Neural cell (in vitro differentiated cells): ENCODE measurements around the gene FAM193B. TPM values are rescaled to one million over a fixed set of nuclear protein-coding genes. Genes with fewer than 3 reads are reported as not detected.

Experiments used
- H2AFZ ChIP-seq: fragments of 200-600, 300-800 bp; sonication (generic), shearing (Covaris generic); 2 replicates; pipeline ENCODE4 v1.6.0; 2014; ENCODE audit warnings: low read depth, mild to moderate bottlenecking, antibody characterized with exemption, low read length, moderate library complexity
- H3F3A ChIP-seq: fragments of 200-600 bp; shearing (Covaris generic); 2 replicates; pipeline ENCODE4 v1.6.1; 2016; ENCODE audit warnings: mild to moderate bottlenecking, moderate library complexity, mixed read lengths, antibody characterized with exemption, low read length; ENCODE audit not compliant: insufficient read depth, poor library complexity, severe bottlenecking
- H3K27ac ChIP-seq: fragments of 200-600, 300-800 bp; sonication (generic), shearing (Covaris generic); 2 replicates; pipeline ENCODE4 v1.5.1; 2014; ENCODE audit warnings: mild to moderate bottlenecking, low read length, moderate library complexity
- H3K27me3 ChIP-seq: fragments of 300-800, 200-600 bp; sonication (generic), shearing (Covaris generic); 2 replicates; pipeline ENCODE4 v1.6.0; 2014; ENCODE audit warnings: mild to moderate bottlenecking, low read depth, low read length, moderate library complexity; ENCODE audit not compliant: insufficient read depth
- H3K36me3 ChIP-seq: fragments of 300-800, 200-600 bp; sonication (generic), shearing (Covaris generic); 2 replicates; pipeline ENCODE4 v1.5.1; 2014; ENCODE audit warnings: mild to moderate bottlenecking, antibody characterized with exemption, low read length, moderate library complexity; ENCODE audit not compliant: insufficient read depth
- H3K4me2 ChIP-seq: fragments of 300-800, 200-600 bp; sonication (generic), shearing (Covaris generic); 2 replicates; pipeline ENCODE4 v1.6.0; 2014; ENCODE audit warnings: mild to moderate bottlenecking, low read length
- H3K4me3 ChIP-seq: fragments of 300-800, 200-600 bp; sonication (generic), shearing (Covaris generic); 2 replicates; pipeline ENCODE4 v1.5.1; 2014; ENCODE audit warnings: mild to moderate bottlenecking, low read length, moderate library complexity
- H3K79me2 ChIP-seq: fragments of 200-600 bp; shearing (Covaris generic); replicated peaks from 2 replicates; pipeline ENCODE4 v1.6.0; 2014; ENCODE audit warnings: mild to moderate bottlenecking, low read length, moderate library complexity; ENCODE audit not compliant: insufficient read depth
- H3K9ac ChIP-seq: fragments of 300-800, 200-600 bp; sonication (generic), shearing (Covaris generic); 2 replicates; pipeline ENCODE4 v1.6.1; 2016; ENCODE audit warnings: mild to moderate bottlenecking, low read length, mixed read lengths
- H3K9me2 ChIP-seq: fragments of 200-600 bp; shearing (Covaris generic); 2 replicates; pipeline ENCODE4 v1.6.1; 2016; ENCODE audit warnings: mild to moderate bottlenecking, low read length, mixed read lengths; ENCODE audit not compliant: insufficient read depth
- H3K9me3 ChIP-seq: fragments of 200-600, 300-800 bp; sonication (generic), shearing (Covaris generic); 2 replicates; pipeline ENCODE4 v1.6.1; 2016; ENCODE audit warnings: mild to moderate bottlenecking, mixed run types, low read length, moderate library complexity, mixed read lengths
- H4K20me1 ChIP-seq: fragments of 200-600 bp; shearing (Covaris generic); 2 replicates; pipeline ENCODE4 v1.6.1; 2016; ENCODE audit warnings: mild to moderate bottlenecking, mixed run types; ENCODE audit not compliant: insufficient read depth
- EP300 ChIP-seq: fragments of 450-650 bp; conservative IDR thresholded peaks from 2 replicates; pipeline ENCODE4 v1.6.1; 2014; ENCODE audit warnings: antibody characterized with exemption, mild to moderate bottlenecking, moderate library complexity; ENCODE audit not compliant: poor library complexity, severe bottlenecking
- EZH2 ChIP-seq: fragments of 200-600, 300-800 bp; shearing (Covaris generic), sonication (generic); IDR thresholded peaks from 2 replicates; pipeline ENCODE4 v1.6.1; 2014; ENCODE audit warnings: antibody characterized with exemption, low read length, borderline replicate concordance, mild to moderate bottlenecking; ENCODE audit not compliant: insufficient read depth, poor library complexity, severe bottlenecking
- MXI1 ChIP-seq: fragments of 450-650 bp; conservative IDR thresholded peaks from 2 replicates; pipeline ENCODE4 v1.6.1; 2014; ENCODE audit warnings: antibody characterized with exemption, mild to moderate bottlenecking; ENCODE audit not compliant: poor library complexity, severe bottlenecking
- POLR2AphosphoS5 ChIP-seq: IDR thresholded peaks from 2 replicates; pipeline ENCODE4 v1.6.1; 2012
- RAD21 ChIP-seq: fragments of 450-650 bp; conservative IDR thresholded peaks from 2 replicates; pipeline ENCODE4 v1.6.1; 2014; ENCODE audit warnings: antibody characterized with exemption, mild to moderate bottlenecking, moderate library complexity
- SMC3 ChIP-seq: fragments of 450-650 bp; conservative IDR thresholded peaks from 2 replicates; pipeline ENCODE4 v1.6.1; 2014; ENCODE audit warnings: antibody characterized with exemption, mild to moderate bottlenecking, moderate library complexity; ENCODE audit not compliant: poor library complexity
- TAF1 ChIP-seq: IDR thresholded peaks from 2 replicates; pipeline ENCODE4 v1.6.1; 2012; ENCODE audit warnings: low read depth
- polyA plus RNA-seq: library from polyadenylated mRNA; depleted of rRNA; stranded (reverse); fragments of >200 nt; gene quantifications from 2 replicates; pipeline ENCODE4 v1.2.3, GENCODE V29; 2014
- TF ChIP-seq, protein P1 (sequence below): fragments of 450-650 bp; IDR thresholded peaks from 2 replicates; pipeline ENCODE4 v1.5.1; 2014; ENCODE audit warnings: antibody characterized with exemption, mild to moderate bottlenecking, moderate library complexity; ENCODE audit not compliant: poor library complexity, severe bottlenecking
- TF ChIP-seq, protein P2 (sequence below): IDR thresholded peaks from 2 replicates; pipeline ENCODE4 v1.6.1; 2012; ENCODE audit warnings: borderline replicate concordance

Gene FAM193B
- polyA plus RNA-seq, 1 donor from 2014 or later, result 79.2 TPM

DNA sequence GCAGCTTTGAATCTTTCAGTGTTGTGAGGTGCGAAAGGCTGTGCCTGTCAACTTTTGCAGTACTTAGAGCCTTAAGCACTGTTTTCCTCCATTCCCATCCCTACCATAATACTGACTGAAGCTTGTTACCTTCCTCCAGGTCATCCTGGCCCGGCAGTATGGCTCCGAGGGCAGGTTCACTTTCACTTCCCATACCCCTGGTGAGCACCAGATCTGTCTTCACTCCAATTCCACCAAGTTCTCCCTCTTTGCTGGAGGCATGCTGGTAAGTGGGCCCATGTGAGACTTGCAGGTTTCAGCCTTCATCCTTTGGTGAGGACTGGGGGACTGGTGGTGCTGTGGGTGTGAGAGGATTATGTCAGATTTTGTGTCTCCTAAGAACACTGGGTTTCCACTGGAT lies 39.1 kb upstream of the FAM193B start:
- Histone ChIP-seq H3K36me3 (peaks cover 8% of the 10 kb centered on the region), H3K79me2 (peaks cover 11% of the 10 kb centered on the region), H2AFZ (no peak overlapping the region), H3K9me3 (no peaks in the 10 kb centered on the region), H3K4me2 (no peak overlapping the region), H3K27me3 (peaks cover 18% of the 10 kb centered on the region), H3K9me2 (no peaks in the 10 kb centered on the region), H3F3A (no peaks in the 10 kb centered on the region), H3K4me3 (peak overlapping the region; percentile 79), H4K20me1 (no peaks in the 10 kb centered on the region), H3K27ac (no peak overlapping the region), H3K9ac (no peak overlapping the region)
- TF ChIP-seq RAD21 (no peak), POLR2AphosphoS5 (no peak), EZH2 (no peak), EP300 (no peak), SMC3 (no peak), TAF1 (no peak), MXI1 (no peak)
- TF ChIP-seq, protein P1, sequence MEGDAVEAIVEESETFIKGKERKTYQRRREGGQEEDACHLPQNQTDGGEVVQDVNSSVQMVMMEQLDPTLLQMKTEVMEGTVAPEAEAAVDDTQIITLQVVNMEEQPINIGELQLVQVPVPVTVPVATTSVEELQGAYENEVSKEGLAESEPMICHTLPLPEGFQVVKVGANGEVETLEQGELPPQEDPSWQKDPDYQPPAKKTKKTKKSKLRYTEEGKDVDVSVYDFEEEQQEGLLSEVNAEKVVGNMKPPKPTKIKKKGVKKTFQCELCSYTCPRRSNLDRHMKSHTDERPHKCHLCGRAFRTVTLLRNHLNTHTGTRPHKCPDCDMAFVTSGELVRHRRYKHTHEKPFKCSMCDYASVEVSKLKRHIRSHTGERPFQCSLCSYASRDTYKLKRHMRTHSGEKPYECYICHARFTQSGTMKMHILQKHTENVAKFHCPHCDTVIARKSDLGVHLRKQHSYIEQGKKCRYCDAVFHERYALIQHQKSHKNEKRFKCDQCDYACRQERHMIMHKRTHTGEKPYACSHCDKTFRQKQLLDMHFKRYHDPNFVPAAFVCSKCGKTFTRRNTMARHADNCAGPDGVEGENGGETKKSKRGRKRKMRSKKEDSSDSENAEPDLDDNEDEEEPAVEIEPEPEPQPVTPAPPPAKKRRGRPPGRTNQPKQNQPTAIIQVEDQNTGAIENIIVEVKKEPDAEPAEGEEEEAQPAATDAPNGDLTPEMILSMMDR, result no peak
- TF ChIP-seq, protein P2, sequence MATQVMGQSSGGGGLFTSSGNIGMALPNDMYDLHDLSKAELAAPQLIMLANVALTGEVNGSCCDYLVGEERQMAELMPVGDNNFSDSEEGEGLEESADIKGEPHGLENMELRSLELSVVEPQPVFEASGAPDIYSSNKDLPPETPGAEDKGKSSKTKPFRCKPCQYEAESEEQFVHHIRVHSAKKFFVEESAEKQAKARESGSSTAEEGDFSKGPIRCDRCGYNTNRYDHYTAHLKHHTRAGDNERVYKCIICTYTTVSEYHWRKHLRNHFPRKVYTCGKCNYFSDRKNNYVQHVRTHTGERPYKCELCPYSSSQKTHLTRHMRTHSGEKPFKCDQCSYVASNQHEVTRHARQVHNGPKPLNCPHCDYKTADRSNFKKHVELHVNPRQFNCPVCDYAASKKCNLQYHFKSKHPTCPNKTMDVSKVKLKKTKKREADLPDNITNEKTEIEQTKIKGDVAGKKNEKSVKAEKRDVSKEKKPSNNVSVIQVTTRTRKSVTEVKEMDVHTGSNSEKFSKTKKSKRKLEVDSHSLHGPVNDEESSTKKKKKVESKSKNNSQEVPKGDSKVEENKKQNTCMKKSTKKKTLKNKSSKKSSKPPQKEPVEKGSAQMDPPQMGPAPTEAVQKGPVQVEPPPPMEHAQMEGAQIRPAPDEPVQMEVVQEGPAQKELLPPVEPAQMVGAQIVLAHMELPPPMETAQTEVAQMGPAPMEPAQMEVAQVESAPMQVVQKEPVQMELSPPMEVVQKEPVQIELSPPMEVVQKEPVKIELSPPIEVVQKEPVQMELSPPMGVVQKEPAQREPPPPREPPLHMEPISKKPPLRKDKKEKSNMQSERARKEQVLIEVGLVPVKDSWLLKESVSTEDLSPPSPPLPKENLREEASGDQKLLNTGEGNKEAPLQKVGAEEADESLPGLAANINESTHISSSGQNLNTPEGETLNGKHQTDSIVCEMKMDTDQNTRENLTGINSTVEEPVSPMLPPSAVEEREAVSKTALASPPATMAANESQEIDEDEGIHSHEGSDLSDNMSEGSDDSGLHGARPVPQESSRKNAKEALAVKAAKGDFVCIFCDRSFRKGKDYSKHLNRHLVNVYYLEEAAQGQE, result no peak

DNA sequence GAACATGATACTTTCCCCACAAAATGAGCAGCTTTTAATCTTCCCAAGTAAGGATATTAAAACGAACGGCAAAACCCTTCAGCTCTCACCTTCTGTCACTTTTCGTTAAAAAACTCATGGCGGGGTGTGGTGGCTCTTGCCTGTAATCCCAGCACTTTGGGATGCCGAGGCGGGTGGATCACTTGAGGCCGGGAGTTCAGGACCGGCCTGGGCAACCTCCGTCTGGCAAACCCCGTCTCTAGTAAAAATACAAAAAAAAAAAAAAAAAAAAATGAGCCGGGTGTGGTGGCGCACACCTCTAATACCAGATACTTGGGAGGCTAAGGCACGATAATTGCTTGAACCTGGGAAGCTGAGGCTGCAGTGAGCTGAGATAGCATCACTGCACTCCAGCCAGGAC lies 38.5 kb upstream of the FAM193B start:
- peak overlapping the region; percentile 82 for H3K4me2 ChIP-seq
- no peaks in the 10 kb centered on the region for H3F3A ChIP-seq
- H3K27ac ChIP-seq, result no peak overlapping the region
- no peaks in the 10 kb centered on the region for H3K9me3 ChIP-seq
- H3K27me3 ChIP-seq, result peaks cover 18% of the 10 kb centered on the region
- peak overlapping the region; percentile 76 for H3K9ac ChIP-seq
- H3K9me2 ChIP-seq, result no peaks in the 10 kb centered on the region
- peaks cover 8% of the 10 kb centered on the region for H3K36me3 ChIP-seq
- H2AFZ ChIP-seq, result no peak overlapping the region
- peak overlapping the region; percentile 79 for H3K4me3 ChIP-seq
- H4K20me1 ChIP-seq, result no peaks in the 10 kb centered on the region
- peaks cover 11% of the 10 kb centered on the region for H3K79me2 ChIP-seq
- TF ChIP-seq, protein P1, result no peak
- TF ChIP-seq TAF1 (no peak), EZH2 (no peak), MXI1 (no peak), POLR2AphosphoS5 (no peak), EP300 (no peak), RAD21 (no peak), SMC3 (no peak)
- TF ChIP-seq, protein P2, result no peak
